ENCODE results near the gene ZNF774.

- TF ChIP-seq, protein P1, sequence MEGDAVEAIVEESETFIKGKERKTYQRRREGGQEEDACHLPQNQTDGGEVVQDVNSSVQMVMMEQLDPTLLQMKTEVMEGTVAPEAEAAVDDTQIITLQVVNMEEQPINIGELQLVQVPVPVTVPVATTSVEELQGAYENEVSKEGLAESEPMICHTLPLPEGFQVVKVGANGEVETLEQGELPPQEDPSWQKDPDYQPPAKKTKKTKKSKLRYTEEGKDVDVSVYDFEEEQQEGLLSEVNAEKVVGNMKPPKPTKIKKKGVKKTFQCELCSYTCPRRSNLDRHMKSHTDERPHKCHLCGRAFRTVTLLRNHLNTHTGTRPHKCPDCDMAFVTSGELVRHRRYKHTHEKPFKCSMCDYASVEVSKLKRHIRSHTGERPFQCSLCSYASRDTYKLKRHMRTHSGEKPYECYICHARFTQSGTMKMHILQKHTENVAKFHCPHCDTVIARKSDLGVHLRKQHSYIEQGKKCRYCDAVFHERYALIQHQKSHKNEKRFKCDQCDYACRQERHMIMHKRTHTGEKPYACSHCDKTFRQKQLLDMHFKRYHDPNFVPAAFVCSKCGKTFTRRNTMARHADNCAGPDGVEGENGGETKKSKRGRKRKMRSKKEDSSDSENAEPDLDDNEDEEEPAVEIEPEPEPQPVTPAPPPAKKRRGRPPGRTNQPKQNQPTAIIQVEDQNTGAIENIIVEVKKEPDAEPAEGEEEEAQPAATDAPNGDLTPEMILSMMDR (IDR thresholded peaks at IDR 0.05) = no peak
- TF ChIP-seq POLR2AphosphoS5 (IDR thresholded peaks at IDR 0.05) (no peak), POLR2A (IDR thresholded peaks at IDR 0.05) (no peak)
Observed at GRCh38 chr15:90407871-90408317, 55.8 kb downstream of the ZNF774 start.
